HepG2 (cell line): ENCODE data around the gene PGPEP1. TPM values are rescaled to one million over a fixed set of nuclear protein-coding genes. Genes with fewer than 3 reads are reported as not detected.

Experiments
- ATRX ChIP-seq: sonication (generic); formaldehyde crosslinking; IDR thresholded peaks from 2 replicates; pipeline ENCODE4 v1.4.0; 2020; ENCODE audit warnings: missing genetic modification reagents, borderline replicate concordance
- MED13 ChIP-seq: sonication (generic); formaldehyde crosslinking; IDR thresholded peaks from 2 replicates; pipeline ENCODE4 v1.5.0; 2020; ENCODE audit warnings: missing genetic modification reagents
- MXD3 ChIP-seq: IDR thresholded peaks from 2 replicates; pipeline ENCODE4 v1.6.1; 2016; ENCODE audit warnings: mild to moderate bottlenecking, missing biosample characterization, missing genetic modification reagents
- NR2F1 ChIP-seq, 2 experiments: fragments of 450-650 bp in 1 of 2; formaldehyde crosslinking in 1 of 2; IDR thresholded peaks; 2 replicates each; pipeline versions ENCODE4 v1.5.0 to v1.6.1; 2016 to 2020; ENCODE audit warnings: mild to moderate bottlenecking in 1 of 2, missing compliant biosample characterization in 1 of 2, missing genetic modification reagents in 1 of 2, moderate library complexity in 1 of 2
- SOX6 ChIP-seq, 2 experiments: fragments of 450-650 bp in 1 of 2; sonication (generic) in 1 of 2; formaldehyde crosslinking in 1 of 2; IDR thresholded peaks; 2 replicates each; pipeline versions ENCODE4 v1.4.0 to v1.6.1; 2017 to 2020; ENCODE audit warnings: antibody characterized with exemption in 1 of 2, mild to moderate bottlenecking in 1 of 2, missing genetic modification reagents in 1 of 2
- TCF7L2 ChIP-seq: IDR thresholded peaks from 2 replicates; pipeline ENCODE4 v1.6.1; 2011; ENCODE audit warnings: mild to moderate bottlenecking, low read depth, low read length, moderate library complexity
- ZNF281 ChIP-seq: sonication (generic); formaldehyde crosslinking; IDR thresholded peaks from 2 replicates; pipeline ENCODE4 v1.4.0; 2020; ENCODE audit warnings: missing genetic modification reagents, borderline replicate concordance
- ZNF354B ChIP-seq: sonication (generic); formaldehyde crosslinking; IDR thresholded peaks from 2 replicates; pipeline ENCODE4 v1.8.0; 2022; ENCODE audit warnings: mild to moderate bottlenecking, missing genetic modification reagents
- ZNF570 ChIP-seq: sonication (generic); formaldehyde crosslinking; IDR thresholded peaks from 2 replicates; pipeline ENCODE4 v1.4.0; 2020; ENCODE audit warnings: mild to moderate bottlenecking, missing genetic modification reagents, borderline replicate concordance
- ZNF577 ChIP-seq: sonication (generic); formaldehyde crosslinking; IDR thresholded peaks from 2 replicates; pipeline ENCODE4 v1.4.0; 2020; ENCODE audit warnings: mild to moderate bottlenecking, low read depth, missing genetic modification reagents, borderline replicate concordance
- ZNF7 ChIP-seq: IDR thresholded peaks from 2 replicates; pipeline ENCODE4 v1.6.1; 2016; ENCODE audit warnings: missing biosample characterization, missing genetic modification reagents
- ZNF879 ChIP-seq: sonication (generic); formaldehyde crosslinking; IDR thresholded peaks from 2 replicates; pipeline ENCODE4 v1.8.1; 2023; ENCODE audit warnings: missing genetic modification reagents
- polyA plus RNA-seq, 8 experiments: library from polyadenylated mRNA; depleted of rRNA in 3 of 8; stranded (reverse) in 7 of 8; unstranded in 1 of 8; fragments of >200 nt; fragmentation: Illumina TruSeq in 4 of 8; extraction: Trizol in 4 of 8; gene quantifications; 2 replicates each; pipeline versions ENCODE4 v1.2.1 to v1.2.3, GENCODE V29; 2011 to 2016; ENCODE audit warnings: low read depth in 4 of 8, missing spikeins in 1 of 8, mixed read lengths in 1 of 8; ENCODE audit not compliant: insufficient read depth in 1 of 8
- total RNA-seq, 5 experiments: library from RNA; depleted of rRNA; stranded (reverse); fragments of >200 nt; fragmentation: Illumina TruSeq; extraction: Trizol; gene quantifications; 2 replicates each; pipeline ENCODE4 v1.2.3, GENCODE V29; 2016; ENCODE audit warnings: low read depth in 1 of 5
- TF ChIP-seq, protein P1 (sequence below): sonication (generic); formaldehyde crosslinking; IDR thresholded peaks from 2 replicates; pipeline ENCODE4 v1.4.0; 2020; ENCODE audit warnings: missing genetic modification reagents, mild to moderate bottlenecking, borderline replicate concordance
- TF ChIP-seq, protein P2 (sequence below): sonication (generic); formaldehyde crosslinking; IDR thresholded peaks from 2 replicates; pipeline ENCODE4 v1.4.0; 2020; ENCODE audit warnings: mild to moderate bottlenecking, missing genetic modification reagents

Gene PGPEP1
- total and polyA plus RNA-seq, 2 of the 13 experiments (the other 11 are each of a cell fraction or from before 2014, with no cell fraction given), result 53.1 to 56.6 TPM

DNA sequence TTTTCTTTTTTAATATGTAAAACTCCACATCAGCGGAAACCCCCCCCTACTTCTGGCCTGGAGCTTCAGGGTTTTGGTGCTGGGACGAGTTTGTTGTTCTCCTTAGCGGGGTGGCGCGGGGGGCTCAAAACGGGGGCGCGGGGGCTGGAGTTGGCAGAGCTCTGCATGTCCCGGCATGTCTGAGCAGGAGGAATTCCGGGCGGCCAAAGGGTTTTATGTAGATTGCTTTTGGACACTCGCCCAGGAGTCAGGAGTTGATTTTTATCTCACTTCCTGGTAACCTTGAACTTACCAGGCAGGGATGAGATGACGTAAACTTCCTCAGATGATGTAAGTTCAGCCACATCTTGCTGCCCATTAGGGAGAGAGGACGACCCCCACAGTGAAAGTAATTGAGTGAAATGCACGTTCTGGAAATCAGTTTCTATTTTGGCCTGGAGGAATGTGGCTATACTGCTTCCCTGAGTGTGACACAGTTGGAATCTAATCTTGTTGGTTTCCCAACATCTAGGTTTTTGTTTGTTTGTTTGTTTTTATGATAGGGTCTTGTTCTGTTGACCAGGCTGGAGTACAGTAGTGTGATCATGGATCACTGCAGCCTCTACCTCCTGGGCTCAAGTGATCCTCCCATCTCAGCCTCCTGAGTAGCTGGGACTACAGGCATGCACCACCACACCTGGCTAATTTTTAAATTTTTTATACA, 24.6 kb downstream of the PGPEP1 start (continued):
- TF ChIP-seq, protein P1, sequence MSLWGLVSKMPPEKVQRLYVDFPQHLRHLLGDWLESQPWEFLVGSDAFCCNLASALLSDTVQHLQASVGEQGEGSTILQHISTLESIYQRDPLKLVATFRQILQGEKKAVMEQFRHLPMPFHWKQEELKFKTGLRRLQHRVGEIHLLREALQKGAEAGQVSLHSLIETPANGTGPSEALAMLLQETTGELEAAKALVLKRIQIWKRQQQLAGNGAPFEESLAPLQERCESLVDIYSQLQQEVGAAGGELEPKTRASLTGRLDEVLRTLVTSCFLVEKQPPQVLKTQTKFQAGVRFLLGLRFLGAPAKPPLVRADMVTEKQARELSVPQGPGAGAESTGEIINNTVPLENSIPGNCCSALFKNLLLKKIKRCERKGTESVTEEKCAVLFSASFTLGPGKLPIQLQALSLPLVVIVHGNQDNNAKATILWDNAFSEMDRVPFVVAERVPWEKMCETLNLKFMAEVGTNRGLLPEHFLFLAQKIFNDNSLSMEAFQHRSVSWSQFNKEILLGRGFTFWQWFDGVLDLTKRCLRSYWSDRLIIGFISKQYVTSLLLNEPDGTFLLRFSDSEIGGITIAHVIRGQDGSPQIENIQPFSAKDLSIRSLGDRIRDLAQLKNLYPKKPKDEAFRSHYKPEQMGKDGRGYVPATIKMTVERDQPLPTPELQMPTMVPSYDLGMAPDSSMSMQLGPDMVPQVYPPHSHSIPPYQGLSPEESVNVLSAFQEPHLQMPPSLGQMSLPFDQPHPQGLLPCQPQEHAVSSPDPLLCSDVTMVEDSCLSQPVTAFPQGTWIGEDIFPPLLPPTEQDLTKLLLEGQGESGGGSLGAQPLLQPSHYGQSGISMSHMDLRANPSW, result no peak
- no peak for TF ChIP-seq ZNF570
- no peak for TF ChIP-seq TCF7L2
- TF ChIP-seq ZNF7, result no peak
- no peak for TF ChIP-seq SOX6 (IDR thresholded peaks at IDR 0.05)
- peak; percentile 88 for TF ChIP-seq SOX6 (CRISPR knock-in tag; IDR thresholded peaks at IDR 0.05)
- TF ChIP-seq, protein P2, sequence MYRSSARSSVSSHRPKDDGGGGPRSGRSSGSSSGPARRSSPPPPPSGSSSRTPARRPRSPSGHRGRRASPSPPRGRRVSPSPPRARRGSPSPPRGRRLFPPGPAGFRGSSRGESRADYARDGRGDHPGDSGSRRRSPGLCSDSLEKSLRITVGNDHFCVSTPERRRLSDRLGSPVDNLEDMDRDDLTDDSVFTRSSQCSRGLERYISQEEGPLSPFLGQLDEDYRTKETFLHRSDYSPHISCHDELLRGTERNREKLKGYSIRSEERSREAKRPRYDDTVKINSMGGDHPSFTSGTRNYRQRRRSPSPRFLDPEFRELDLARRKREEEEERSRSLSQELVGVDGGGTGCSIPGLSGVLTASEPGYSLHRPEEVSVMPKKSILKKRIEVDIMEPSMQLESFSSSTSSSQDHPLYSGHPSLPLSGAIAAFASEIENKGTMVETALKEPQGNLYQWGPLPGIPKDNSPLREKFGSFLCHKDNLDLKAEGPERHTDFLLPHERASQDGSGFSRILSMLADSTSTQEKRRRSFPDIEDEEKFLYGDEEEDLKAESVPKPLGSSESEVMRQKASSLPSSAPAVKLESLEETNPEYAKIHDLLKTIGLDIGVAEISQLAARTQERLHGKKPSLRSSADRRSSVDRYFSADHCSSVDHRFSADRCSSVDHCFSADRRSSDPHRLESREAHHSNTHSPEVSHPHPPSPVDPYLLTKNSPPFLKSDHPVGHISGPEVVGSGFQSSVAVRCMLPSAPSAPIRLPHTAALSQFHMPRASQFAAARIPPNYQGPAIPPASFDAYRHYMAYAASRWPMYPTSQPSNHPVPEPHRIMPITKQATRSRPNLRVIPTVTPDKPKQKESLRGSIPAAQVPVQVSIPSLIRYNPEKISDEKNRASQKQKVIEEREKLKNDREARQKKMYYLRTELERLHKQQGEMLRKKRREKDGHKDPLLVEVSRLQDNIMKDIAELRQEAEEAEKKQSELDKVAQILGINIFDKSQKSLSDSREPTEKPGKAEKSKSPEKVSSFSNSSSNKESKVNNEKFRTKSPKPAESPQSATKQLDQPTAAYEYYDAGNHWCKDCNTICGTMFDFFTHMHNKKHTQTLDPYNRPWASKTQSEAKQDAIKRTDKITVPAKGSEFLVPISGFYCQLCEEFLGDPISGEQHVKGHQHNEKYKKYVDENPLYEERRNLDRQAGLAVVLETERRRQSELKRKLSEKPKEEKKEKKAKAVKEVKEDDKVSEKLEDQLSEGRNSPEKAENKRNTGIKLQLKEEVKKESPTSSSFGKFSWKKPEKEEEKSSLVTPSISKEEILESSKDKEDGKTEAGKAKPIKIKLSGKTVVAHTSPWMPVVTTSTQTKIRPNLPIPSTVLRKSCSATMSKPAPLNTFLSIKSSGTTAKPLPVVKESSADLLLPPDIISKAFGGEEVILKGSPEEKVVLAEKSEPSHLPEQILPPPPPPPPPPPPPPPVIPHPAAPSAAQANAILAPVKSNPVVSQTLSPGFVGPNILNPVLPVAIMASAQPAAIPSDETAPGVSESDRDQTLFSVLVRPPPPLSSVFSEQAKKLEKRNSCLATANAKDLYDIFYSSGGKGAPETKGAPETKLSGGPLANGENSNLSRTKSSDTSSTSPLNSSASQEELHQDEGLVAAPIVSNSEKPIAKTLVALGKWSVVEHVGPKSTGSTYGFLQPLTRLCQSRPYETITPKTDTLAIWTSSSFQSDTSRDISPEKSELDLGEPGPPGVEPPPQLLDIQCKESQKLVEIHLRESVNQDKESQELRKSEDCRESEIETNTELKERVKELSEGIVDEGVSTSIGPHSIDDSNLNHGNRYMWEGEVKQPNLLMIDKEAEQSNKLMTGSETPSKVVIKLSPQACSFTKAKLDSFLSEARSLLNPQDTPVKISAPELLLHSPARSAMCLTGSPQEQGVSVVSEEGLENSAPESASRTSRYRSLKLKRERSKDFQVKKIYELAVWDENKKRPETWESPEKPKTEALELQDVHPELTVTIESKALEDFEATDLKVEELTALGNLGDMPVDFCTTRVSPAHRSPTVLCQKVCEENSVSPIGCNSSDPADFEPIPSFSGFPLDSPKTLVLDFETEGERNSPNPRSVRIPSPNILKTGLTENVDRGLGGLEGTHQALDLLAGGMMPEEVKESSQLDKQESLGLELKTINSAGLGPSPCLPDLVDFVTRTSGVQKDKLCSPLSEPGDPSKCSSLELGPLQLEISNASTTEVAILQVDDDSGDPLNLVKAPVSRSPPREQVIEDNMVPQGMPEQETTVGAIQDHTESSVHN (CRISPR knock-in tag), result no peak
- TF ChIP-seq ZNF354B (CRISPR knock-in tag), result 0 out of 2 replicates have a peak, but pooled peaks have one; percentile 33
- no peak for TF ChIP-seq ATRX
- TF ChIP-seq ZNF879, result no peak
- TF ChIP-seq MED13, result peak; percentile 97
- TF ChIP-seq NR2F1 (CRISPR knock-in tag; IDR thresholded peaks at IDR 0.05), result peak; percentile 38 to 57
- TF ChIP-seq ZNF577 (CRISPR knock-in tag), result no peak
- TF ChIP-seq MXD3, result no peak
- peak; percentile 88; the same call in 1 of the 2 replicates for TF ChIP-seq ZNF281 (CRISPR knock-in tag)
